ENCODE data around the gene PROM1.

PROM1 gene

GRCh38 chr4:15935504-15936402 is 148.1 kb downstream of the PROM1 start:
- no peak for TF ChIP-seq CTCF (IDR thresholded peaks at IDR 0.05)

GRCh38 chr4:15934259-15934658 is 149.6 kb downstream of the PROM1 start:
- no peak for TF ChIP-seq CTCF (IDR thresholded peaks at IDR 0.05)

- no peak for TF ChIP-seq CTCF (IDR thresholded peaks at IDR 0.05)
Observed at GRCh38 chr4:15931451-15932210, 152.2 kb downstream of the PROM1 start.

- no peak for TF ChIP-seq CTCF (IDR thresholded peaks at IDR 0.05)
Observed at GRCh38 chr4:15930314-15930713, 153.5 kb downstream of the PROM1 start.

GRCh38 chr4:15929540-15929939 is 154.3 kb downstream of the PROM1 start:
- TF ChIP-seq CTCF (IDR thresholded peaks at IDR 0.05): no peak

GRCh38 chr4:15928883-15929282 is 154.9 kb downstream of the PROM1 start:
- no peak for TF ChIP-seq CTCF (IDR thresholded peaks at IDR 0.05)

GRCh38 chr4:15926486-15926885 is 157.3 kb downstream of the PROM1 start:
- no peak for TF ChIP-seq CTCF (IDR thresholded peaks at IDR 0.05)
